ENCODE data around the gene KDELR3.

DNA sequence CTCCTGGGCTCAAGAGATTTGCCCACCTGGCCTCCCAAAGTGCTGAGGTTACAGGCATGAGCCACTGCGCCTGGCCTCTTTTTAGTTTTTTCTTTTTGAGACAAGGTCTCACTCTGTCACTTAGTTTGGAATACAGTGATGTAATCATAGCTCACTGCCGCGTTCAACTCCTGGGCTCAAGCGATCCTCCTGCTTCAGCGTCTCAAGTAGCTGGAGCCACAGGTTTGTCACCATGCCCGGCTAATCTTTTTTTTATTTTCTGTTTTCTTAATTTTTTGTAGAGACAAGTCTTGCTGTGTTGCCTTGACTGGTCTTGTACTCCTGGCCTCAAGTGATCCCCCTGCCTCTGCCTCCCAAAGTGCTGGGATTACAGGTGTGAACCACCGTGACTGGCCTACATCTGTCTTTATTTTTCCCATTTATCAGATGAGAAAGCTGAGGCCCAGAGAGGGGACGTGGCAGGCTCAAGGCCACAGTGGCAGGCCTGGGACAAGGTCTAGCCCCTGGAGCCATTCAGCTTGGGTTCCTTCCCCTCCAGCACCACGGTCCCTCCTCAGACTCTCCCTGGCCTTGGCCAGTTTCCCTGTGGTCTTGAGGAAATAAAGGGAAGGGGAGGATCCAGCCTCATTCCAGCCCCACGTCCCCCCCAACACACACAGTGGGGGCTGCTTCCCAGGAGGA is 2.8 kb upstream of the KDELR3 start:
- no peak for TF ChIP-seq EED (IDR thresholded peaks at IDR 0.05; ENCODE audit: low read depth)
- TF ChIP-seq CTCF (IDR thresholded peaks at IDR 0.05 in 2 of 3, conservative IDR thresholded peaks at IDR 0.05 in 1 of 3; ENCODE audit: control insufficient read depth in 2 of 3, extremely low read depth in 1 of 3, insufficient read depth in 1 of 3, low read depth in 3 of 3, low read length in 3 of 3): no peak
- TF ChIP-seq ZSCAN29 (IDR thresholded peaks at IDR 0.05): no peak
- TF ChIP-seq JUND (IDR thresholded peaks at IDR 0.05; ENCODE audit: low read depth, low read length): no peak
- TF ChIP-seq, protein P1, sequence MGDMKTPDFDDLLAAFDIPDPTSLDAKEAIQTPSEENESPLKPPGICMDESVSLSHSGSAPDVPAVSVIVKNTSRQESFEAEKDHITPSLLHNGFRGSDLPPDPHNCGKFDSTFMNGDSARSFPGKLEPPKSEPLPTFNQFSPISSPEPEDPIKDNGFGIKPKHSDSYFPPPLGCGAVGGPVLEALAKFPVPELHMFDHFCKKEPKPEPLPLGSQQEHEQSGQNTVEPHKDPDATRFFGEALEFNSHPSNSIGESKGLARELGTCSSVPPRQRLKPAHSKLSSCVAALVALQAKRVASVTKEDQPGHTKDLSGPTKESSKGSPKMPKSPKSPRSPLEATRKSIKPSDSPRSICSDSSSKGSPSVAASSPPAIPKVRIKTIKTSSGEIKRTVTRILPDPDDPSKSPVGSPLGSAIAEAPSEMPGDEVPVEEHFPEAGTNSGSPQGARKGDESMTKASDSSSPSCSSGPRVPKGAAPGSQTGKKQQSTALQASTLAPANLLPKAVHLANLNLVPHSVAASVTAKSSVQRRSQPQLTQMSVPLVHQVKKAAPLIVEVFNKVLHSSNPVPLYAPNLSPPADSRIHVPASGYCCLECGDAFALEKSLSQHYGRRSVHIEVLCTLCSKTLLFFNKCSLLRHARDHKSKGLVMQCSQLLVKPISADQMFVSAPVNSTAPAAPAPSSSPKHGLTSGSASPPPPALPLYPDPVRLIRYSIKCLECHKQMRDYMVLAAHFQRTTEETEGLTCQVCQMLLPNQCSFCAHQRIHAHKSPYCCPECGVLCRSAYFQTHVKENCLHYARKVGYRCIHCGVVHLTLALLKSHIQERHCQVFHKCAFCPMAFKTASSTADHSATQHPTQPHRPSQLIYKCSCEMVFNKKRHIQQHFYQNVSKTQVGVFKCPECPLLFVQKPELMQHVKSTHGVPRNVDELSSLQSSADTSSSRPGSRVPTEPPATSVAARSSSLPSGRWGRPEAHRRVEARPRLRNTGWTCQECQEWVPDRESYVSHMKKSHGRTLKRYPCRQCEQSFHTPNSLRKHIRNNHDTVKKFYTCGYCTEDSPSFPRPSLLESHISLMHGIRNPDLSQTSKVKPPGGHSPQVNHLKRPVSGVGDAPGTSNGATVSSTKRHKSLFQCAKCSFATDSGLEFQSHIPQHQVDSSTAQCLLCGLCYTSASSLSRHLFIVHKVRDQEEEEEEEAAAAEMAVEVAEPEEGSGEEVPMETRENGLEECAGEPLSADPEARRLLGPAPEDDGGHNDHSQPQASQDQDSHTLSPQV (IDR thresholded peaks at IDR 0.05): no peak
- TF ChIP-seq ZNF24 (IDR thresholded peaks at IDR 0.05): no peak
- TF ChIP-seq TCF12 (IDR thresholded peaks at IDR 0.05; ENCODE audit: low read depth, low read length): no peak
- no peak for TF ChIP-seq ATF3 (IDR thresholded peaks at IDR 0.05; ENCODE audit: borderline replicate concordance, extremely low read depth, low read depth, low read length)
